Measurements from ENCODE around the gene CTNNBIP1.

DNA sequence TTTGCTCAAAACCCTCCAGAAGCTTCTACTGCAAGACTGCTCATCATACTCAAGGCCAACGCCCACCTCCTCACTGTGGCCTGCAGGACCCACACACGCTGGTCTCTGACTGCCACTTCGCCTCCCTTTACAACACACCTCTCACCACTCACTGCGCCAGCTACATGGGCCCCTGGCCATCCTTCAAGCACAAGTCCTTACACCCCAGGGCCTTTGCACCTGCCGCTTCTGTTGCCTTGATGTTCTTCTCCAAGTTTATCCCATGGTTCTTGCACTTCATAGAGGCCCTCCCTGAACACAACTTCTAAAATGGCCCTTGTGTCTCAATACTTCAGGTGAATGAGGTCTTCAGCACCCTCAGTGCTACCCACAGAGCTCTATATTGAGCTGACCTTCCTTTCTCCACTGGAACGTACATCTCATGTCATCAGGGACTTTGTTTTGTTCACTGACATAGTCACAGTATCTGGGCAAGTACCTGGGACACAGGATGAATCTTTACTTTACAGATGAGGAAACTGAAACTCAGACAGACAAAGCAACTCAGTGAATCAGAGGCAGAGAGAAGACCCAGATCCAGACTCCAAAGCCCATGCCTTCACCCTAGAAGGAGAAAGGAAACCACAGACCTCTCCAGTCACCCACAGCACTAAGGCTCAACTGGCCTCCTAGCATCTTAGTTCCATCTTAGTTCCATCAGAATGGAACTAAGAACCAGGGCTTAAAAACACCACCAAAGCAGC lies 51.6 kb downstream of the CTNNBIP1 start:
- TF ChIP-seq, protein P1, sequence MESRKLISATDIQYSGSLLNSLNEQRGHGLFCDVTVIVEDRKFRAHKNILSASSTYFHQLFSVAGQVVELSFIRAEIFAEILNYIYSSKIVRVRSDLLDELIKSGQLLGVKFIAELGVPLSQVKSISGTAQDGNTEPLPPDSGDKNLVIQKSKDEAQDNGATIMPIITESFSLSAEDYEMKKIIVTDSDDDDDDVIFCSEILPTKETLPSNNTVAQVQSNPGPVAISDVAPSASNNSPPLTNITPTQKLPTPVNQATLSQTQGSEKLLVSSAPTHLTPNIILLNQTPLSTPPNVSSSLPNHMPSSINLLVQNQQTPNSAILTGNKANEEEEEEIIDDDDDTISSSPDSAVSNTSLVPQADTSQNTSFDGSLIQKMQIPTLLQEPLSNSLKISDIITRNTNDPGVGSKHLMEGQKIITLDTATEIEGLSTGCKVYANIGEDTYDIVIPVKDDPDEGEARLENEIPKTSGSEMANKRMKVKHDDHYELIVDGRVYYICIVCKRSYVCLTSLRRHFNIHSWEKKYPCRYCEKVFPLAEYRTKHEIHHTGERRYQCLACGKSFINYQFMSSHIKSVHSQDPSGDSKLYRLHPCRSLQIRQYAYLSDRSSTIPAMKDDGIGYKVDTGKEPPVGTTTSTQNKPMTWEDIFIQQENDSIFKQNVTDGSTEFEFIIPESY (IDR thresholded peaks at IDR 0.05): no peak
- TF ChIP-seq RAD21 (IDR thresholded peaks at IDR 0.05) (no peak), TAF1 (conservative IDR thresholded peaks at IDR 0.05) (no peak), FOXA1 (IDR thresholded peaks at IDR 0.05) (no peak), JUND (IDR thresholded peaks at IDR 0.05) (no peak), RXRA (IDR thresholded peaks at IDR 0.05) (no peak)
- TF ChIP-seq, protein P2, sequence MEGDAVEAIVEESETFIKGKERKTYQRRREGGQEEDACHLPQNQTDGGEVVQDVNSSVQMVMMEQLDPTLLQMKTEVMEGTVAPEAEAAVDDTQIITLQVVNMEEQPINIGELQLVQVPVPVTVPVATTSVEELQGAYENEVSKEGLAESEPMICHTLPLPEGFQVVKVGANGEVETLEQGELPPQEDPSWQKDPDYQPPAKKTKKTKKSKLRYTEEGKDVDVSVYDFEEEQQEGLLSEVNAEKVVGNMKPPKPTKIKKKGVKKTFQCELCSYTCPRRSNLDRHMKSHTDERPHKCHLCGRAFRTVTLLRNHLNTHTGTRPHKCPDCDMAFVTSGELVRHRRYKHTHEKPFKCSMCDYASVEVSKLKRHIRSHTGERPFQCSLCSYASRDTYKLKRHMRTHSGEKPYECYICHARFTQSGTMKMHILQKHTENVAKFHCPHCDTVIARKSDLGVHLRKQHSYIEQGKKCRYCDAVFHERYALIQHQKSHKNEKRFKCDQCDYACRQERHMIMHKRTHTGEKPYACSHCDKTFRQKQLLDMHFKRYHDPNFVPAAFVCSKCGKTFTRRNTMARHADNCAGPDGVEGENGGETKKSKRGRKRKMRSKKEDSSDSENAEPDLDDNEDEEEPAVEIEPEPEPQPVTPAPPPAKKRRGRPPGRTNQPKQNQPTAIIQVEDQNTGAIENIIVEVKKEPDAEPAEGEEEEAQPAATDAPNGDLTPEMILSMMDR (IDR thresholded peaks at IDR 0.05; ENCODE audit: low read depth, low read length, missing input control): no peak
- TF ChIP-seq, protein P3, sequence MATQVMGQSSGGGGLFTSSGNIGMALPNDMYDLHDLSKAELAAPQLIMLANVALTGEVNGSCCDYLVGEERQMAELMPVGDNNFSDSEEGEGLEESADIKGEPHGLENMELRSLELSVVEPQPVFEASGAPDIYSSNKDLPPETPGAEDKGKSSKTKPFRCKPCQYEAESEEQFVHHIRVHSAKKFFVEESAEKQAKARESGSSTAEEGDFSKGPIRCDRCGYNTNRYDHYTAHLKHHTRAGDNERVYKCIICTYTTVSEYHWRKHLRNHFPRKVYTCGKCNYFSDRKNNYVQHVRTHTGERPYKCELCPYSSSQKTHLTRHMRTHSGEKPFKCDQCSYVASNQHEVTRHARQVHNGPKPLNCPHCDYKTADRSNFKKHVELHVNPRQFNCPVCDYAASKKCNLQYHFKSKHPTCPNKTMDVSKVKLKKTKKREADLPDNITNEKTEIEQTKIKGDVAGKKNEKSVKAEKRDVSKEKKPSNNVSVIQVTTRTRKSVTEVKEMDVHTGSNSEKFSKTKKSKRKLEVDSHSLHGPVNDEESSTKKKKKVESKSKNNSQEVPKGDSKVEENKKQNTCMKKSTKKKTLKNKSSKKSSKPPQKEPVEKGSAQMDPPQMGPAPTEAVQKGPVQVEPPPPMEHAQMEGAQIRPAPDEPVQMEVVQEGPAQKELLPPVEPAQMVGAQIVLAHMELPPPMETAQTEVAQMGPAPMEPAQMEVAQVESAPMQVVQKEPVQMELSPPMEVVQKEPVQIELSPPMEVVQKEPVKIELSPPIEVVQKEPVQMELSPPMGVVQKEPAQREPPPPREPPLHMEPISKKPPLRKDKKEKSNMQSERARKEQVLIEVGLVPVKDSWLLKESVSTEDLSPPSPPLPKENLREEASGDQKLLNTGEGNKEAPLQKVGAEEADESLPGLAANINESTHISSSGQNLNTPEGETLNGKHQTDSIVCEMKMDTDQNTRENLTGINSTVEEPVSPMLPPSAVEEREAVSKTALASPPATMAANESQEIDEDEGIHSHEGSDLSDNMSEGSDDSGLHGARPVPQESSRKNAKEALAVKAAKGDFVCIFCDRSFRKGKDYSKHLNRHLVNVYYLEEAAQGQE (IDR thresholded peaks at IDR 0.05): no peak

All from liver (tissue), 3 donors.